Dedifferentiated amniotic fluid mesenchymal stem cell (primary cell): ENCODE results near the gene TRPM2.

Source experiments
- DNase-seq: peaks from one replicate; pipeline ENCODE4 v3.0.0-alpha.2; 2016; ENCODE audit errors: extremely low spot score

Gene TRPM2

GRCh38 chr21:44444286-44444931 is 91.0 kb downstream of the TRPM2 start:
- DNase-seq, result no peak

GRCh38 chr21:44445145-44445812 is 91.9 kb downstream of the TRPM2 start:
- DNase-seq, result no peak

- DNase-seq, result no peak
Observed at GRCh38 chr21:44448651-44449131, 95.3 kb downstream of the TRPM2 start.

- DNase-seq, result no peak
Observed at GRCh38 chr21:44449473-44450363, 96.3 kb downstream of the TRPM2 start.

GRCh38 chr21:44450402-44450801 is 97.0 kb downstream of the TRPM2 start:
- DNase-seq, result no peak

GRCh38 chr21:44450999-44451398 is 97.6 kb downstream of the TRPM2 start:
- DNase-seq, result no peak

- DNase-seq, result no peak
Observed at GRCh38 chr21:44453120-44453519, 99.7 kb downstream of the TRPM2 start.

- DNase-seq, result no peak
Observed at GRCh38 chr21:44454058-44454457, 100.6 kb downstream of the TRPM2 start.

GRCh38 chr21:44454747-44455523 is 101.5 kb downstream of the TRPM2 start, which contains the start of gene LRRC3:
Gene LRRC3 (plus strand): TSS chr21:44455510. CDS start chr21:44456645, 1,135 bp downstream.
- peak; percentile 24 for DNase-seq

- no peak for DNase-seq
Observed at GRCh38 chr21:44455524-44456213, 102.2 kb downstream of the TRPM2 start.

- no peak for DNase-seq
Observed at GRCh38 chr21:44456214-44456914, 102.9 kb downstream of the TRPM2 start.

GRCh38 chr21:44456915-44457736 is 103.7 kb downstream of the TRPM2 start:
- DNase-seq, result no peak

- no peak for DNase-seq
Observed at GRCh38 chr21:44458971-44459711, 105.7 kb downstream of the TRPM2 start.

GRCh38 chr21:44459712-44460440 is 106.5 kb downstream of the TRPM2 start:
- DNase-seq, result no peak

- DNase-seq, result no peak
Observed at GRCh38 chr21:44460441-44460755, 107.0 kb downstream of the TRPM2 start.

GRCh38 chr21:44461005-44461404 is 107.6 kb downstream of the TRPM2 start:
- no peak for DNase-seq

GRCh38 chr21:44461464-44462001 is 108.1 kb downstream of the TRPM2 start:
- no peak for DNase-seq
